ENCODE measurements around the gene NALCN. TPM values are rescaled to one million over a fixed set of nuclear protein-coding genes. Genes with fewer than 3 reads are reported as not detected.

The NALCN gene
- total and polyA plus RNA-seq, 2 experiments from 2014 or later = 0.50 to 0.87 TPM

DNA sequence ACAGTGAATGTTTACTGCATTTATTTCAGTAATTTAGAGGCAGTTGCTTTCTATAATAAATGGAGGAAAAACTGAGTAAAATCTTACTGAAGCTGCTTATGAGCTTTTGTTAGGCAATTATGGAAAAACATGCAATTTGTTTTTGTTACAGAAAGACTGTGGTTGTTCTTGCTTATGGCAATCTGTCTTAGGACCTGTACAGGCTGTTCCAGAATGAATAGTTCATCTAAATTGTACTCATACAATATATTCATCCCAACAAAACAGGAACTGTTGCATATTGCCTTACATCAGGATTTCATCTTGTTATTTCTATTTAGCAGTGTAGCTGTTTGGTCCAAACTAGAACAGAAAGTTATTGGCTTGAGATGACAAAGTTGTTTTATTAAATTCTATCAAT is 199.2 kb downstream of the NALCN start (continued):
- TF ChIP-seq, protein P1, sequence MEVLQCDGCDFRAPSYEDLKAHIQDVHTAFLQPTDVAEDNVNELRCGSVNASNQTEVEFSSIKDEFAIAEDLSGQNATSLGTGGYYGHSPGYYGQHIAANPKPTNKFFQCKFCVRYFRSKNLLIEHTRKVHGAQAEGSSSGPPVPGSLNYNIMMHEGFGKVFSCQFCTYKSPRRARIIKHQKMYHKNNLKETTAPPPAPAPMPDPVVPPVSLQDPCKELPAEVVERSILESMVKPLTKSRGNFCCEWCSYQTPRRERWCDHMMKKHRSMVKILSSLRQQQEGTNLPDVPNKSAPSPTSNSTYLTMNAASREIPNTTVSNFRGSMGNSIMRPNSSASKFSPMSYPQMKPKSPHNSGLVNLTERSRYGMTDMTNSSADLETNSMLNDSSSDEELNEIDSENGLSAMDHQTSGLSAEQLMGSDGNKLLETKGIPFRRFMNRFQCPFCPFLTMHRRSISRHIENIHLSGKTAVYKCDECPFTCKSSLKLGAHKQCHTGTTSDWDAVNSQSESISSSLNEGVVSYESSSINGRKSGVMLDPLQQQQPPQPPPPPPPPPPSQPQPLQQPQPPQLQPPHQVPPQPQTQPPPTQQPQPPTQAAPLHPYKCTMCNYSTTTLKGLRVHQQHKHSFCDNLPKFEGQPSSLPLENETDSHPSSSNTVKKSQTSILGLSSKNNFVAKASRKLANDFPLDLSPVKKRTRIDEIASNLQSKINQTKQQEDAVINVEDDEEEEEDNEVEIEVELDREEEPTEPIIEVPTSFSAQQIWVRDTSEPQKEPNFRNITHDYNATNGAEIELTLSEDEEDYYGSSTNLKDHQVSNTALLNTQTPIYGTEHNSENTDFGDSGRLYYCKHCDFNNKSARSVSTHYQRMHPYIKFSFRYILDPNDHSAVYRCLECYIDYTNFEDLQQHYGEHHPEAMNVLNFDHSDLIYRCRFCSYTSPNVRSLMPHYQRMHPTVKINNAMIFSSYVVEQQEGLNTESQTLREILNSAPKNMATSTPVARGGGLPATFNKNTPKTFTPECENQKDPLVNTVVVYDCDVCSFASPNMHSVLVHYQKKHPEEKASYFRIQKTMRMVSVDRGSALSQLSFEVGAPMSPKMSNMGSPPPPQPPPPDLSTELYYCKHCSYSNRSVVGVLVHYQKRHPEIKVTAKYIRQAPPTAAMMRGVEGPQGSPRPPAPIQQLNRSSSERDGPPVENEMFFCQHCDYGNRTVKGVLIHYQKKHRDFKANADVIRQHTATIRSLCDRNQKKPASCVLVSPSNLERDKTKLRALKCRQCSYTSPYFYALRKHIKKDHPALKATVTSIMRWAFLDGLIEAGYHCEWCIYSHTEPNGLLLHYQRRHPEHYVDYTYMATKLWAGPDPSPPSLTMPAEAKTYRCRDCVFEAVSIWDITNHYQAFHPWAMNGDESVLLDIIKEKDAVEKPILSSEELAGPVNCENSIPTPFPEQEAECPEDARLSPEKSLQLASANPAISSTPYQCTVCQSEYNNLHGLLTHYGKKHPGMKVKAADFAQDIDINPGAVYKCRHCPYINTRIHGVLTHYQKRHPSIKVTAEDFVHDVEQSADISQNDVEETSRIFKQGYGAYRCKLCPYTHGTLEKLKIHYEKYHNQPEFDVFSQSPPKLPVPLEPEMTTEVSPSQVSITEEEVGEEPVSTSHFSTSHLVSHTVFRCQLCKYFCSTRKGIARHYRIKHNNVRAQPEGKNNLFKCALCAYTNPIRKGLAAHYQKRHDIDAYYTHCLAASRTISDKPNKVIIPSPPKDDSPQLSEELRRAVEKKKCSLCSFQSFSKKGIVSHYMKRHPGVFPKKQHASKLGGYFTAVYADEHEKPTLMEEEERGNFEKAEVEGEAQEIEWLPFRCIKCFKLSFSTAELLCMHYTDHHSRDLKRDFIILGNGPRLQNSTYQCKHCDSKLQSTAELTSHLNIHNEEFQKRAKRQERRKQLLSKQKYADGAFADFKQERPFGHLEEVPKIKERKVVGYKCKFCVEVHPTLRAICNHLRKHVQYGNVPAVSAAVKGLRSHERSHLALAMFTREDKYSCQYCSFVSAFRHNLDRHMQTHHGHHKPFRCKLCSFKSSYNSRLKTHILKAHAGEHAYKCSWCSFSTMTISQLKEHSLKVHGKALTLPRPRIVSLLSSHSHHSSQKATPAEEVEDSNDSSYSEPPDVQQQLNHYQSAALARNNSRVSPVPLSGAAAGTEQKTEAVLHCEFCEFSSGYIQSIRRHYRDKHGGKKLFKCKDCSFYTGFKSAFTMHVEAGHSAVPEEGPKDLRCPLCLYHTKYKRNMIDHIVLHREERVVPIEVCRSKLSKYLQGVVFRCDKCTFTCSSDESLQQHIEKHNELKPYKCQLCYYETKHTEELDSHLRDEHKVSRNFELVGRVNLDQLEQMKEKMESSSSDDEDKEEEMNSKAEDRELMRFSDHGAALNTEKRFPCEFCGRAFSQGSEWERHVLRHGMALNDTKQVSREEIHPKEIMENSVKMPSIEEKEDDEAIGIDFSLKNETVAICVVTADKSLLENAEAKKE (CRISPR knock-in tag; IDR thresholded peaks at IDR 0.05) = no peak
- no peak for TF ChIP-seq ZNF331 (CRISPR knock-in tag; IDR thresholded peaks at IDR 0.05; ENCODE audit: low read depth)

DNA sequence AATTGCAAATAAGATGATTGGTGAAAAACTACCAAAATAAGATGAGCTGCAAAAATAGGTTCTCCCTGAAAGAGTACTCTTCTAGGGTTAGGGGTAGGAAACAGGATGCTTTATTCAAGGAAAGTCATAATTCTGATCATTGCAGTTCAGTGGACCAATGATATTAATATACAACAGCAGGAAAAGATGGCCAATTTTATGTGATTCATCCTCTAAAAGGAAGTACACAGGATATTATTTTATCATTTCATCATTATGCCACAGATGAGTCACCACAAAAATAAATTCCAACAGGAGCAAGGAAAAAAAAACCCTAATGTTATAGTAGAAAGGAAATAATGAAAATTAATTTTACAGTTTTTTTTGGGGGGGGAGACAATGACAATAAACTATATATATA is 205.0 kb downstream of the NALCN start:
- Histone ChIP-seq H3K4me2 (no peak overlapping the region), H3K27me3 (ENCODE audit: insufficient read depth) (no peaks in the 10 kb centered on the region), H3K4me3 (no peak overlapping the region), H2AFZ (no peak overlapping the region), H3K36me3 (ENCODE audit: insufficient read depth) (no peaks in the 10 kb centered on the region), H3F3A (replicated peaks; ENCODE audit: low read depth) (no peaks in the 10 kb centered on the region), H3K4me1 (ENCODE audit: insufficient read depth) (no peaks in the 10 kb centered on the region), H4K20me1 (replicated peaks; ENCODE audit: insufficient read depth) (no peaks in the 10 kb centered on the region), H3K27ac (ENCODE audit: low read depth) (no peak overlapping the region), H3K9me2 (ENCODE audit: insufficient read depth) (no peaks in the 10 kb centered on the region; the same call in 1 of the 2 replicates), H3K79me2 (replicated peaks; ENCODE audit: insufficient read depth) (no peaks in the 10 kb centered on the region)
- no peak for DNase-seq (ENCODE audit: low spot score)
- no peaks in the 10 kb centered on the region for H3K36me3 Mint-ChIP-seq (ENCODE audit: low read depth)
- H3K4me1 Mint-ChIP-seq = no peaks in the 10 kb centered on the region
- H3K4me3 Mint-ChIP-seq = no peak overlapping the region
- no peak overlapping the region for H3K27ac Mint-ChIP-seq
- ATAC-seq = no peak
- H3K27me3 Mint-ChIP-seq (ENCODE audit: insufficient read depth, low read depth, poor library complexity) = peaks cover 5% of the 10 kb centered on the region
- peaks cover 3% of the 10 kb centered on the region; the same call in 1 of the 3 replicates for H3K9me3 Mint-ChIP-seq
- no peak for TF ChIP-seq ZNF331 (CRISPR knock-in tag; IDR thresholded peaks at IDR 0.05; ENCODE audit: low read depth)
- no peak for TF ChIP-seq REST (IDR thresholded peaks at IDR 0.05; ENCODE audit: unreplicated experiment)
- no peak for TF ChIP-seq POLR2AphosphoS5 (IDR thresholded peaks at IDR 0.05; ENCODE audit: low read depth)
- no peak for TF ChIP-seq NANOG (IDR thresholded peaks at IDR 0.05; ENCODE audit: borderline replicate concordance)
- TF ChIP-seq CREB1 (CRISPR knock-in tag; IDR thresholded peaks at IDR 0.05; ENCODE audit: low read depth) = no peak
- TF ChIP-seq, protein P1 (CRISPR knock-in tag; IDR thresholded peaks at IDR 0.05) = no peak
